NCI-H2227 treated with DMSO at 0.1 percent for 48 hours (cell line): ENCODE data around the gene SPEG.

ENCODE experiments used
- DNase-seq: peaks from one replicate; lab custom pipeline; 2025; lab: John Stamatoyannopoulos, UW

Gene SPEG

GRCh38 chr2:219461669-219462068, 27.0 kb downstream of the SPEG start:
- no peak for DNase-seq

GRCh38 chr2:219462349-219462748, 27.7 kb downstream of the SPEG start:
- no peak for DNase-seq

DNA sequence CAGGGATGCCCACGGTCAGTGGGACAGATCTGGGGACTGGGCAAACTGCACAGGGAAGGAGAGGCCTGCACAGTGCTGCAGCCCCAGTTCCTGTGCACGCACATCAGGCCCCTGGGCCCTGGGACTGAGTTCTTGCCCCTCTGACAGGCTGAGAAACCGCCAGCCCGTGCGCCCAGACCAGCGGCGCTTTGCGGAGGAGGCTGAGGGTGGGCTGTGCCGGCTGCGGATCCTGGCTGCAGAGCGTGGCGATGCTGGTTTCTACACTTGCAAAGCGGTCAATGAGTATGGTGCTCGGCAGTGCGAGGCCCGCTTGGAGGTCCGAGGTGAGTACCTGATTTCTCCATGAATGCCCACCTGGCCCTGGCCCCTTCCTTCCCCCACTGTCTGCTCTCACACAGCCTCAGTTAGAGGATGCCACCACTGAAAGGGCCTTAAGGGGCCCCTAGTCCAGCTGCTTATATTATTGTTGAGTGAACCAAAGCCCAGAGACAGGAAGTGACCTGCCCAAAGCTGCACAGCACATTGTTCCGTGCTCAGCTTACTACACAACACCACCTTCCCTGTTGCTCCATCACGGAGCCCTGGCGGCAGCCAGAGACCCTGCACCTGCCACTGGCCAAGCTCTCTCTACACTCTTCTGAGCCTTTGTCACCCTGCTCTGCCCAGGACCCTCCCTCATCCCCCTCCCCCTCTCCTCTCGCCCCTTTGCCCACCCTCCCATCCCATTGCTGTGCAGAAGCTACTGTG, 29.8 kb downstream of the SPEG start:
- no peak for DNase-seq

DNA sequence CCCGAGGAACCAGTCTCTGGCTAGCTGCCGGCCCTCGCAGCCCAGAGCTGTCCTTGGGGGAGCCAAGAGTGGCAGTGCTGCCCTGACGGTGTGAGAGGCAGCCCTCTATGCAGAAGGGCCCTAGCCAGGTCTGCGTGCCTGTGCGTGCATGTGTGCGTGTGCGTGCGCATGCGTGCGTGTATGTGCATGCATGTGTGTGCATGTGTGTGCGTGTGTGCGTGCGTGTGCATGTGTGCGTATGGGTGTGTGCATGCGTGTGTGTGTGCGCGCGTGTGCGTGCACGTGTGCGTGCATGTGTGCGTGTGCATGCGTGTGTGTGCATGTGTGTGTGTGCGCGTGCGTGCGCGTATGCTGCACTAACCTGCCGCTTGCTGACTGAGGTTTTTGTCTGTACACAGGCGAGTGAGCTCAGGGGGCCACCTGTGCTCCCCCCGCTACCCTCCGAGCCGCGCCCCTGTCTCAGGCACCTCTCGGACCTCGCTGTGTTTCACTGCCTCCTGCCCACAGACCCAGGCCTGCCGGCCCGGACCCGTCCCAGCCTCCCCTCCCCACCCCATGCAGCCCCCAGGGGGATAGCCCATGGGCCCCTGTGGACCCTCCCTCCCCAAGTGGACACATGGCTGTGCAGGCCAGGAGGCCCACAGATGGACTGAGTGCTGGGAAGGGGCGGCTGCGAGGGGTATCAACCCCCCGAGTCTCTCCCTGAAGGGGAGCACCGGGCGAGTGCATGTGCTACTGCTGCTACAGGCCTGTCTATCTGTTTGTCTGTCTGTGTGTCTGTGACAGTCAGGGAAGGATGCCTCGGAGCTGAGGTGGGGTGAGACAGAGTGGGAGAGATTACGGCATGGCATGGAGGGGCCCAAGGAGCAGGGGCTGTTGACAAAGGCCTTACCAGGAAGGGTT, 31.3 kb downstream of the SPEG start:
- no peak for DNase-seq

DNA sequence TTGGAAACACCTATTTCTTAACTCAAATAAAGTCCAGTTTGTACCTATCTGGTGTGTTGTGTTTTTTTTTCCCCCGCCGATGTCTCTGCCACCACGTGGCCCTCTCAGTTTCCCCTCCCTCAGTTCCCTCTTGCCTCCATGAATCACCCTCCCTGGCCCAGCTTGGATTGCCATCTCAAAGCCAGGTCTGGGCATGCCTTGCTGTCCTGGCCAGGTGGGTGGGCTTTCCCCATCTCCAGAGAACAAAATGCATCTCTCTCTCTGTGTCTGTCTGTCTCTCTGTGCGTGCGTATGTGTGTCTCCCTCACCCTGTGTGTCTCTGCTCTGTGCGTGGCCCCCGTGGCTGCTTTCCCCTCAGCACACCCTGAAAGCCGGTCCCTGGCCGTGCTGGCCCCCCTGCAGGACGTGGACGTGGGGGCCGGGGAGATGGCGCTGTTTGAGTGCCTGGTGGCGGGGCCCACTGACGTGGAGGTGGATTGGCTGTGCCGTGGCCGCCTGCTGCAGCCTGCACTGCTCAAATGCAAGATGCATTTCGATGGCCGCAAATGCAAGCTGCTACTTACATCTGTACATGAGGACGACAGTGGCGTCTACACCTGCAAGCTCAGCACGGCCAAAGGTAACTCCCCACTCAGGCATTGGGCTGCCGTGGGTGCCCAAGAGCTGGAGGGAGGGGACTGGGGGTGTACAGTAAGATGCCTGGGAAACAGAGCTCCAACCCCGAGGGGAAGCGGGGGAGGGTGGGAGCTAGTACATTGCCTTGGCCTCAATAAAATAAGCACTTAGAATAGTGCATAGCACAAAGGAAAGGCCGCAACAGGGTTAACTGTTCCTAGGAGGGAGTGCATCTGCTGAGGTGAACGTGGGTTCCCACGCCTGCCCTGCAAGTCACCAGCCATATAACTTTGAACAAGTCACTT, 32.4 kb downstream of the SPEG start:
- DNase-seq = no peak

DNA sequence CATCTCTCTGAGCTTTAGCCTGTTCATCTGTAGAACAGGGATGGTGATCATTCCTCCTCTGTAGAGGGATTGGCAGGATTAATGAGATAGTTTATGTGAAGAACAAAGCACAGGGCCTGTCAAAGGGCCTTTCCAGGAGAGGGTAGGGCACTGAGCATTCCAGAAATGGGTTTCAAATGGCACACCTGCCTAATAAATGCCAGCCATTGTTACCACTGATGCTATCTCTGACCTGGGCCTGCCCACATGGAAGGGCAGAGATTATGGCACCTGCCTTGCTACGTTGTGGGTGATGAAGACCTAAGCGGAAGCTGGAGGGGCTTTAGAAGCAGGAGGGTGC, 33.1 kb downstream of the SPEG start:
- no peak for DNase-seq

GRCh38 chr2:219468410-219469185, 34.0 kb downstream of the SPEG start:
- no peak for DNase-seq

DNA sequence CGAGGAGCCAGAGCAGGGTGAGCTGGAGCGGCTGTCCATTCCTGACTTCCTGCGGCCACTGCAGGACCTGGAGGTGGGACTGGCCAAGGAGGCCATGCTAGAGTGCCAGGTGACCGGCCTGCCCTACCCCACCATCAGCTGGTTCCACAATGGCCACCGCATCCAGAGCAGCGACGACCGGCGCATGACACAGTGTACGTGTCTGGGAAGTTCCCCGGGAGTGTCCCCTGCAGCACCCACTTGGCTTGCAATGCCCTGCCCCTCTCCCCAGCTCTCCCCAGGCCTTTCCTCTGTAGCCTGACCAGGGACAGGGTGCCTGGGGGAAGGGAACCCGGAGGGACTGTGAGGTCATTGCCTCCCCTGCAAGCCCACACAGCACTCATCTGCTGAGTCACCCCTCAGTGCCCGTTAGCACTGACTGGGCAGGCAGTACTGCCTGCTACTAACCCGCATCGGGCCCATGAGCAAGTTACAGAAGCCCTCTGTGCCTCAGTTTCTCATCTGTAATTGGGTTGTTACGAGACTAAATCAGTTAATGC, 34.6 kb downstream of the SPEG start:
- no peak for DNase-seq

DNA sequence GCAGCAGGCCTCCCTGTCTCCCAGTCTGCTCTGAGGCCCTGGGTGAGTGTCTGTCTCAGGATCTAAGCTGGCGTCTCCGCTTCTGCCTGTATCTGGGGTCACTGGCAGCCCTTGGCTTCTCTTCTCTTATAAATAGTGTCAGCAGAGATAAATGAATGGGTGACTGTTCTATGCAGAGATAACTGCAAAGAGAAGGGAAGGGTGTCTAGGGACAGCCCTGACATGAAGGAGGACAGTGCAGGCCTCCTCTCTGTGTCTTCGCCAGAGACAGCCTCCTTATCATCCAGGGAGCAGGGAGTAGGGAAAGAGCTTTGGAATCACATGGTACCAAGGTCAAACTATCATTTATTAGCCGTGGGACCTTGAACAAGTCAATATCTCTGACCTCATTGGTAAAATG, 35.8 kb downstream of the SPEG start:
- no peak for DNase-seq

- no peak for DNase-seq
These were observed 37.1 kb downstream of the SPEG start for GRCh38 chr2:219471476-219472371.

DNA sequence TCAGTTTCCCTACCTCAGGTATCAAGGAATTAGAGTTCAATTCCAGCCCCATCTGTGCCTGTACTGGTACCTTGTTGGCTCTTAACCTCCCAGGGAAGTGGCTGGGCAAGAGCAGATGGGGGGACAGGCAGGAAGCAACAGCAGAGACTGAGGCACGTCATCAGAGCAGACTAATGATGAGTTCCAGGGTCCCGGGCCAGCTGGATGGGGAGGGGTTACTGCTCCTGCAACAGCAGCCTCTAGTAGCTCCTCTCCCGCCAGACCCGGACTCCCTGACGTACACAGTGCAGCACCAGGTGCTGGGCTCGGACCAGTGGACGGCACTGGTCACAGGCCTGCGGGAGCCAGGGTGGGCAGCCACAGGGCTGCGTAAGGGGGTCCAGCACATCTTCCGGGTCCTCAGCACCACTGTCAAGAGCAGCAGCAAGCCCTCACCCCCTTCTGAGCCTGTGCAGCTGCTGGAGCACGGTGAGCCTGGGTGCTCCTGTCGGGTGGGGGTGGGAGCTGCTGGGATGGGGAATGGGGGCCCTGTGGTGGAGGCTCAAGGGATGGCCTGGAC, 38.1 kb downstream of the SPEG start:
- no peak for DNase-seq

- DNase-seq = no peak
These were observed 38.9 kb downstream of the SPEG start for GRCh38 chr2:219473511-219473910.

GRCh38 chr2:219474285-219475060, 39.8 kb downstream of the SPEG start:
- DNase-seq = no peak

DNA sequence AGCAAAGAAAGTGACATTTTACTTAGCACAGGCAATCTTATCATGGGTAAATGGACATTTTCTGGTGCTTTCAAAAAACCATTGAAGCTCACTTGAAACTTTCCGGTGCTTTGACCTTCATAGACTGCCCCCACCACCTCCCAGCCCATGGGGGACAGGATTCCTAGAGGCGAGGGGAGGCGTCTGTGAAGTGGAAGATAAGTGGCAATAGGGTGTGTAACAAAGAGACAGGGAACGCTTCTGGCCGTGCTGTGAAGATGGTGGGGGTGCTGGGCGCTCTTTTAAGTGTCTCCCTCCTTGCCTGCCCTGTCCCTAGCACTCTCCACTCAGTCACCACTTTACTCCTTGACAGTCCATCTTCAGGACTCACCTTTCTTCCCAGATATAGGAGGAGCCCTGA, 40.6 kb downstream of the SPEG start:
- DNase-seq = no peak

DNA sequence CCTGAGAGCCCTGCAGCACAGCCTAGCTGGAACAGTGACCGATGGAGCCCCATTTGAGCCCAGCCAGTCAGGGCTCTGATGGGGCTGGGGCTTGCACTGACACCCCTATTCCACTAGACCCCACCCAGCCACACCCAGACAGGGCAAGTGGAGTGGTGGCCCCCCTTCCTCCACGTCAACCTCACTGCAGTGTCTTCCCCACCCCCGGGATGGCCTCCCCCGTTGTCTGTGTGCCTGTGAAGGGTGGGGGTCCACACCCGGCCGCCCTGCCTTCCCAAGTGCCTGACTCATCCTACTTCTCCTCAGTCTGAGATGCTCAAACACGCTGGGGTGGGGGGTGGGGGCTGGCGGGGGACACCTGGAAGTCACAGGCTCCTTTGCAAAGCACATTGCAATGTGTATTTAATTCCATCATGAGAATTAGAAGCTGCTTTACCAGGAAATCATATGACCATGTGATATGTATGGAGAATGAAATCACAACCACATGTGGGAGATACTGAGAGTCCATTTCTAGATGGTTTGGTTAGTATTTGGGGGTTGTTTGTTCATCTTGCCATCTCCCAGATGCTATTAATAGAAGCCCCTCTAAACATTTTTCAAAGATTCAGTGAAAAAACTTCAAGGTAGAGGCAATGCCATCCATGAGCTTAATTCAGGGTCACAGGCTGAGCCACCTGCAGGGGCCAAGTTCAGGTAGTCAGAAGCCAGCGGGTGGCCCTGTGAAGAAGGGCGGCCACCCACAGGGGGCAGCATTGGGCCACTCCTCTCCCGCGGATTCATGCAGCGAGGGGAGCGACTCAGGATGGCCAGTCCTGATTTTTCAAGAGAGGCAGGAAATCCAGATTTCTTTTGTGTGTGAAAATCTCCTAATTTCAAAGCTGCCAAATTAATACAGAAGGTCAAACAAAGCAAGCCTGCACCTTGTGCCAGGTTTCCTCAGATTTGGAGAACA, 41.3 kb downstream of the SPEG start:
- peak; percentile 51 for DNase-seq

GRCh38 chr2:219476652-219477151, 42.1 kb downstream of the SPEG start:
- DNase-seq = no peak

GRCh38 chr2:219477179-219477578, 42.5 kb downstream of the SPEG start:
- no peak for DNase-seq

GRCh38 chr2:219477815-219478214, 43.2 kb downstream of the SPEG start:
- no peak for DNase-seq
